Gastrocnemius medialis (tissue), 4 donors: ENCODE measurements around the gene FBXL7.

Experiments
- CTCF ChIP-seq, 5 experiments: fragments of 450-650 bp in 3 of 5; fragments of 200-600 bp in 2 of 5; sonication (generic) in 2 of 5; IDR thresholded peaks in 4 of 5; conservative IDR thresholded peaks in 1 of 5; 1 replicate in 4 of 5; 2 replicates in 1 of 5; pipeline ENCODE4 v1.5.1; 2016 to 2019; ENCODE audit warnings: antibody characterized with exemption in 5 of 5, mild to moderate bottlenecking in 3 of 5, moderate library complexity in 3 of 5
- POLR2A ChIP-seq, 2 donors: fragments of 450-650 bp; IDR thresholded peaks; one replicate each; pipeline ENCODE4 v1.6.1; 2017; ENCODE audit warnings: antibody characterized with exemption in 2 of 2, mild to moderate bottlenecking in 2 of 2, moderate library complexity in 2 of 2

GRCh38 chr5:15510831-15511230 lies 10.9 kb downstream of the FBXL7 start:
- no peak for TF ChIP-seq CTCF (IDR thresholded peaks at IDR 0.05 in 4 of 5, conservative IDR thresholded peaks at IDR 0.05 in 1 of 5)
- no peak for TF ChIP-seq POLR2A (IDR thresholded peaks at IDR 0.05)
